CD4-positive, CD25-positive, alpha-beta regulatory T cell (primary cell): ENCODE data around the gene PSMD14. TPM values are rescaled to one million over a fixed set of nuclear protein-coding genes. Genes with fewer than 3 reads are reported as not detected.
A peak's percentile ranks its signal among the peaks of the same experiment; 100 is the strongest.

ENCODE experiments used
- ATAC-seq, 2 donors: fragments of 150-1000 bp; cut with Tn5 transposase; one replicate each; pipeline ENCODE4 v1.10.0; 2021; ENCODE audit warnings: low read depth in 2 of 2, moderate number of reproducible peaks in 2 of 2, moderate library complexity in 1 of 2
- DNase-seq, 3 donors: peaks; one replicate each; pipeline versions ENCODE4 v3.0.0 to v3.0.0-alpha.2; 2012 to 2022; ENCODE audit warnings: mixed read lengths in 1 of 3
- H3K27ac ChIP-seq: one replicate; pipeline ENCODE4 v1.7.0; 2013; ENCODE audit warnings: mild to moderate bottlenecking, low read length; ENCODE audit not compliant: insufficient read depth, poor library complexity, severe bottlenecking
- H3K27me3 ChIP-seq: one replicate; pipeline ENCODE4 v1.7.0; 2013; ENCODE audit warnings: low read length; ENCODE audit not compliant: control insufficient read depth, insufficient read depth
- H3K36me3 ChIP-seq: one replicate; pipeline ENCODE4 v1.7.0; 2013; ENCODE audit warnings: mild to moderate bottlenecking, low read length, moderate library complexity; ENCODE audit not compliant: control insufficient read depth, insufficient read depth
- H3K4me1 ChIP-seq: 2 replicates; pipeline ENCODE4 v1.7.0; 2013; ENCODE audit warnings: mild to moderate bottlenecking, low read length; ENCODE audit not compliant: insufficient read depth, control insufficient read depth, poor library complexity, severe bottlenecking
- H3K4me3 ChIP-seq: one replicate; pipeline ENCODE4 v1.7.0; 2013; ENCODE audit warnings: low read depth, mild to moderate bottlenecking, low read length, moderate library complexity
- H3K9me3 ChIP-seq, 2 experiments: 1 replicate in 1 of 2; 2 replicates in 1 of 2; pipeline ENCODE4 v1.7.0; 2013; ENCODE audit warnings: low read length in 2 of 2, mild to moderate bottlenecking in 1 of 2, moderate library complexity in 1 of 2; ENCODE audit not compliant: control insufficient read depth in 2 of 2
- H3K27ac Mint-ChIP-seq, 3 donors: one replicate each; pipeline ENCODE4 v1.8.0; 2020 to 2022; ENCODE audit warnings: mild to moderate bottlenecking in 3 of 3, mixed read lengths in 3 of 3, moderate library complexity in 2 of 3
- H3K27me3 Mint-ChIP-seq: one replicate; pipeline ENCODE4 v1.8.0; 2022; ENCODE audit warnings: mild to moderate bottlenecking, mixed read lengths
- H3K36me3 Mint-ChIP-seq: one replicate; pipeline ENCODE4 v1.8.0; 2020; ENCODE audit warnings: mixed read lengths
- H3K4me1 Mint-ChIP-seq, 4 donors: one replicate each; pipeline ENCODE4 v1.8.0; 2020 to 2022; ENCODE audit warnings: mixed read lengths in 4 of 4, mild to moderate bottlenecking in 1 of 4
- H3K4me3 Mint-ChIP-seq, 4 donors: one replicate each; pipeline ENCODE4 v1.8.0; 2020 to 2022; ENCODE audit warnings: mild to moderate bottlenecking in 4 of 4, mixed read lengths in 4 of 4, moderate library complexity in 3 of 4
- H3K9me3 Mint-ChIP-seq, 7 donors: one replicate each; pipeline ENCODE4 v1.8.0; 2020 to 2022; ENCODE audit warnings: mixed read lengths in 7 of 7, mild to moderate bottlenecking in 3 of 7, moderate library complexity in 2 of 7
- polyA plus RNA-seq, 4 donors: library from polyadenylated mRNA; unstranded; fragments of 300-500 nt; fragmentation: Illumina TruSeq; gene quantifications; one replicate each; pipeline ENCODE4 v1.2.3, GENCODE V29; 2021
- total RNA-seq: library from RNA; stranded (reverse); gene quantifications from one replicate; pipeline ENCODE4 v1.2.3, GENCODE V29; 2022

Gene PSMD14
- total and polyA plus RNA-seq, 5 donors from 2014 or later = 38.6 to 82.9 (median 64.9) TPM

DNA sequence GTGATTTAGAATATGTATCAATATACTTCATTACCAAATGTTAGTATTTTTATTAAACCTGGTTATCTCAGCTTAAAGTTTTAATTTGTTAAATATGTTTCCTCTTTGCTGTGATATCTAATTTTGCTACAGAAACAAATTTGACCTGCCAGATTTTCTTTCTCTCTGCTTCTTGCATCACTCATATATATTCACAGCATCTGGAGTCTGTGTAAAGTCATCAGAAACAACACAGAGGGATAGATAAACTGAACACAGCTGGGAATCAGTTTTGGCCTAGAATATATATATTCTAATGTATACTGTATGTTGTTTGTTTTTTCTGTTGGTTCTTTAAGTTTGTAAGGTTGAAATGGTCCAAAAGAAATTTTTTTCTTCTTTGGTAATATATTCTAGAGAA is 8.5 kb downstream of the PSMD14 start:
- Mint-ChIP-seq H3K4me1 (peaks cover 11 to 60% (median 37%) of the 10 kb centered on the region in 4 donors), H3K9me3 (peaks cover 0 to 2% (median 0%) of the 10 kb centered on the region in 7 donors), H3K4me3 (no peak overlapping the region), H3K27me3 (no peaks in the 10 kb centered on the region), H3K36me3 (peaks cover 39% of the 10 kb centered on the region), H3K27ac (no peak overlapping the region)
- Histone ChIP-seq H3K4me3 (no peak overlapping the region), H3K27me3 (no peaks in the 10 kb centered on the region), H3K9me3 (no peaks in the 10 kb centered on the region), H3K27ac (no peak overlapping the region), H3K36me3 (peaks cover 11% of the 10 kb centered on the region), H3K4me1 (no peaks in the 10 kb centered on the region)
- DNase-seq = no peak
- ATAC-seq = no peak

- Histone ChIP-seq H3K27ac (no peak overlapping the region), H3K27me3 (no peaks in the 10 kb centered on the region), H3K9me3 (no peaks in the 10 kb centered on the region), H3K36me3 (peaks cover 19% of the 10 kb centered on the region), H3K4me1 (no peaks in the 10 kb centered on the region), H3K4me3 (no peak overlapping the region)
- Mint-ChIP-seq H3K27me3 (no peaks in the 10 kb centered on the region), H3K4me1 (peaks cover 14 to 32% (median 18%) of the 10 kb centered on the region in 4 donors), H3K9me3 (no peaks in the 10 kb centered on the region), H3K27ac (no peak overlapping the region), H3K4me3 (no peak overlapping the region), H3K36me3 (peaks cover 44% of the 10 kb centered on the region)
- ATAC-seq (no peak), DNase-seq (no peak)
Measured at GRCh38 chr2:161321944-161322648, 13.9 kb downstream of the PSMD14 start.

DNA sequence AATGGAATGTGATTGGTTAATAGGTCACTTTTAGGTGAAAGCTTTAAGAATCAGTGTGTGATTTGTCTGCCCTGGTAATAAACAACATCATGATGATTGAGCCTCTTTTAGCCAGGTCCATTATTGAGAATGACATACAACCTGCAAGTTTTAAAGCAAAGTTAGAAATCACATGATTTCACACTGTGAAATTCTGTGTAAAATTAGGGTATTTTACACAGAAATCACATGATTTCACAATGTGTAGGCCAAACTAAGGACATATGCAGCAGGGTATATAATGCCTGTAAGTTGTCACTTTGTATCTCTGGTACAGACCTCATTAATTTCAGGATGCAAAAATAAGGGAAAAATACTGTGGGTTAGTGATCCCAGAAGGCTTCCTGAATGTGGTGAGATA is 16.7 kb downstream of the PSMD14 start:
- Mint-ChIP-seq H3K27ac (no peak overlapping the region), H3K4me1 (peaks cover 8 to 29% (median 16%) of the 10 kb centered on the region in 4 donors), H3K4me3 (no peak overlapping the region), H3K36me3 (peaks cover 41% of the 10 kb centered on the region), H3K27me3 (no peaks in the 10 kb centered on the region), H3K9me3 (no peaks in the 10 kb centered on the region)
- Histone ChIP-seq H3K4me3 (no peak overlapping the region), H3K4me1 (no peaks in the 10 kb centered on the region), H3K27me3 (no peaks in the 10 kb centered on the region), H3K9me3 (no peaks in the 10 kb centered on the region), H3K27ac (no peak overlapping the region), H3K36me3 (peaks cover 19% of the 10 kb centered on the region)
- ATAC-seq (no peak), DNase-seq (no peak)

- Histone ChIP-seq H3K4me1 (no peaks in the 10 kb centered on the region), H3K36me3 (peaks cover 8% of the 10 kb centered on the region), H3K27ac (no peak overlapping the region), H3K4me3 (no peak overlapping the region), H3K9me3 (no peaks in the 10 kb centered on the region), H3K27me3 (no peaks in the 10 kb centered on the region)
- Mint-ChIP-seq H3K27me3 (no peaks in the 10 kb centered on the region), H3K4me3 (peak overlapping the region in 1 of 4 donors; percentile 67), H3K4me1 (peaks cover 8 to 35% (median 21%) of the 10 kb centered on the region in 4 donors), H3K9me3 (no peaks in the 10 kb centered on the region), H3K27ac (peak overlapping the region in 1 of 3 donors; percentile 60), H3K36me3 (peaks cover 38% of the 10 kb centered on the region)
- ATAC-seq = no peak
- DNase-seq = no peak
Measured at GRCh38 chr2:161327582-161327981, 19.4 kb downstream of the PSMD14 start.

GRCh38 chr2:161332371-161332967 is 24.2 kb downstream of the PSMD14 start:
- H3K4me1 Mint-ChIP-seq = peaks cover 4 to 33% (median 20%) of the 10 kb centered on the region in 4 donors

GRCh38 chr2:161335626-161336025 is 27.4 kb downstream of the PSMD14 start:
- Mint-ChIP-seq H3K27ac (no peak overlapping the region), H3K36me3 (peaks cover 17% of the 10 kb centered on the region), H3K4me3 (no peak overlapping the region), H3K9me3 (peaks cover 0 to 2% (median 0%) of the 10 kb centered on the region in 7 donors), H3K27me3 (no peaks in the 10 kb centered on the region), H3K4me1 (peaks cover 10 to 40% (median 17%) of the 10 kb centered on the region in 4 donors)
- no peak overlapping the region for H3K4me3 ChIP-seq
- H3K9me3 ChIP-seq = no peaks in the 10 kb centered on the region
- peaks cover 8% of the 10 kb centered on the region for H3K4me1 ChIP-seq
- peaks cover 3% of the 10 kb centered on the region for H3K36me3 ChIP-seq
- H3K27me3 ChIP-seq = no peaks in the 10 kb centered on the region
- no peak overlapping the region for H3K27ac ChIP-seq
- DNase-seq (no peak), ATAC-seq (no peak)

More at GRCh38 chr2:161332371-161332967, 24.2 kb downstream of the PSMD14 start:
- no peak overlapping the region for H3K27ac Mint-ChIP-seq
- H3K4me3 ChIP-seq = no peak overlapping the region
- H3K36me3 Mint-ChIP-seq = peaks cover 15% of the 10 kb centered on the region
- ATAC-seq (no peak), DNase-seq (no peak)
- no peaks in the 10 kb centered on the region for H3K9me3 ChIP-seq
- H3K27ac ChIP-seq = no peak overlapping the region
- no peaks in the 10 kb centered on the region for H3K27me3 Mint-ChIP-seq
- no peaks in the 10 kb centered on the region for H3K9me3 Mint-ChIP-seq
- H3K4me1 ChIP-seq = peaks cover 8% of the 10 kb centered on the region
- H3K27me3 ChIP-seq = no peaks in the 10 kb centered on the region
- H3K36me3 ChIP-seq = peaks cover 3% of the 10 kb centered on the region
- H3K4me3 Mint-ChIP-seq = no peak overlapping the region

- H3K36me3 Mint-ChIP-seq = peaks cover 18% of the 10 kb centered on the region
- peaks cover 10 to 33% (median 17%) of the 10 kb centered on the region in 4 donors for H3K4me1 Mint-ChIP-seq
- H3K27ac Mint-ChIP-seq = no peak overlapping the region
- DNase-seq = no peak
- H3K27me3 Mint-ChIP-seq = no peaks in the 10 kb centered on the region
- no peak for ATAC-seq
- no peak overlapping the region for H3K4me3 Mint-ChIP-seq
- peaks cover 3% of the 10 kb centered on the region for H3K36me3 ChIP-seq
- H3K27me3 ChIP-seq = no peaks in the 10 kb centered on the region
- H3K9me3 Mint-ChIP-seq = peaks cover 0 to 3% (median 0%) of the 10 kb centered on the region in 7 donors
- H3K27ac ChIP-seq = no peak overlapping the region
- no peak overlapping the region for H3K4me3 ChIP-seq
- H3K9me3 ChIP-seq = no peaks in the 10 kb centered on the region
- H3K4me1 ChIP-seq = peaks cover 8% of the 10 kb centered on the region
Measured at GRCh38 chr2:161337247-161337646, 29.0 kb downstream of the PSMD14 start.
